ENCODE results near the gene AP4M1.
A peak's percentile ranks its signal among the peaks of the same experiment; 100 is the strongest.

AP4M1 gene

GRCh38 chr7:100101016-100101862 is at the start of gene AP4M1, which contains the start of gene MCM7:
TSS of gene AP4M1 (plus strand) at chr7:100101643. CDS start at chr7:100101715, 72 bp downstream.
TSS of gene MCM7 (minus strand) at chr7:100101397. CDS start at chr7:100101294, 103 bp downstream.
- peak; percentile 96 for DNase-seq

- peak; percentile 52 for DNase-seq
Measured at GRCh38 chr7:100053215-100053614, 48.2 kb upstream of the AP4M1 start.

DNA sequence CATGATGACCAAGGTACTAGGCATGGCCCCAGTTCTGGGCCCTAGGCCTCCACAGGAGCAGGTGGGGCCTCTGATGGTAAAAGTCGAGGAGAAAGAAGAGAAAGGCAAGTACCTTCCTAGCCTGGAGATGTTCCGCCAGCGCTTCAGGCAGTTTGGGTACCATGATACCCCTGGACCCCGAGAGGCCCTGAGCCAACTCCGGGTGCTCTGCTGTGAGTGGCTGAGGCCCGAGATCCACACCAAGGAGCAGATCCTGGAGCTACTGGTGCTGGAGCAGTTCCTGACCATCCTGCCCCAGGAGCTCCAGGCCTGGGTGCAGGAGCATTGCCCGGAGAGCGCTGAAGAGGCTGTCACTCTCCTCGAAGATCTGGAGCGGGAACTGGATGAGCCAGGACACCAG is 44.4 kb upstream of the AP4M1 start:
- no peak for DNase-seq

GRCh38 chr7:100059251-100059739 is 42.1 kb upstream of the AP4M1 start:
- no peak for DNase-seq

DNA sequence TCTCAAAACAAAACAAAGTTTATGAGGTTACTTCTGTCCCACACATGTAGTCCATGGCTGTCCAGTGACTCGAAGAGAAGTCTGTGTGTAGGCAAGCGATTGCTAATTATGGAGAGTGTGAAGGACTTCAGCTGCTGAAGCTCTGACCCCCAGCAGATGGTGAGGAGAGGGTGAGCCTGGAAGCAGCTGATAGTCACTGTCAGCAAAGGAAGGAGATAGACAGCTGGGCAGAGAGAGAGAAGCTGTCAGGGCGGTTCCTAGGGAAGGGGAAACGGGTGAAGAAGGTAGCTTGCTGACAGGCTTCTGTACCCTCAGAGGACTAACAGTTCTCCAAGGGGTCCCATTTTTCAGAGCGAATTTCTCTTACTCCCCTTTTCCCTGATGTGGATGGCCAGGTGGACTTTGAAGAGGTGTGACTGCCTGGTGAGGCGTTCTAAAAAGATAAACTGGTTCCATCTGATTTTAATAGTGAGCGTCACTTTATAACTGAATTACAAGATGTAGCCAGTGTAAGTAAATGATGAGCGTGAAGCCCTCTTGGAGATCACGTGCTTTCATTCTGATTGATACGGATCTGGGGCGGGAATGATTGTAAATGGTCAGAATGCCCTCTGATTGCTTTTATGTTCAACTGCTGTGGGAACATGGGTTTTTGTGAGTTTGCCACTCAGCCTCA is 39.8 kb upstream of the AP4M1 start:
- DNase-seq = no peak

DNA sequence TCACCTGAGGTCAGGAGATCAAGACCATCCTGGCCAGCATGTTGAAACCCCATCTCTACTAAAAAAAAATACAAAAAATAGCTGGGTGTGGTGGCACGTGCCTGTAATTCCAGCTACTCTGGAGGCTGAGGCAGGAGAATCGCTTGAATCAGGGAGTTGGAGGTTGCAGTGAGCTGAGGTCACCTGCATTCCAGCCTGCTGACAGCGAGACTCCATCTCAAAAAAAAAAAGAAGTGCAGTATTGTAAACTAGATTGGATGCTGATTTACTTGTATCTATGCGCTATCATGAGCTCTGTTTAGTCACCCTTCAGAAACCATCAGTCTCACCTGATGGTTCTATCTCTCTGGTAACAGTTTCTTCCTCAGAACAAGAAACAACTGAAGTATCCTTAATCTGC is 38.1 kb upstream of the AP4M1 start:
- no peak for DNase-seq

- DNase-seq = no peak
Measured at GRCh38 chr7:100064162-100064561, 37.3 kb upstream of the AP4M1 start.

GRCh38 chr7:100065452-100066186 is 35.8 kb upstream of the AP4M1 start:
- no peak for DNase-seq

GRCh38 chr7:100066953-100067352 is 34.5 kb upstream of the AP4M1 start:
- no peak for DNase-seq

GRCh38 chr7:100069991-100070390 is 31.5 kb upstream of the AP4M1 start:
- no peak for DNase-seq

DNA sequence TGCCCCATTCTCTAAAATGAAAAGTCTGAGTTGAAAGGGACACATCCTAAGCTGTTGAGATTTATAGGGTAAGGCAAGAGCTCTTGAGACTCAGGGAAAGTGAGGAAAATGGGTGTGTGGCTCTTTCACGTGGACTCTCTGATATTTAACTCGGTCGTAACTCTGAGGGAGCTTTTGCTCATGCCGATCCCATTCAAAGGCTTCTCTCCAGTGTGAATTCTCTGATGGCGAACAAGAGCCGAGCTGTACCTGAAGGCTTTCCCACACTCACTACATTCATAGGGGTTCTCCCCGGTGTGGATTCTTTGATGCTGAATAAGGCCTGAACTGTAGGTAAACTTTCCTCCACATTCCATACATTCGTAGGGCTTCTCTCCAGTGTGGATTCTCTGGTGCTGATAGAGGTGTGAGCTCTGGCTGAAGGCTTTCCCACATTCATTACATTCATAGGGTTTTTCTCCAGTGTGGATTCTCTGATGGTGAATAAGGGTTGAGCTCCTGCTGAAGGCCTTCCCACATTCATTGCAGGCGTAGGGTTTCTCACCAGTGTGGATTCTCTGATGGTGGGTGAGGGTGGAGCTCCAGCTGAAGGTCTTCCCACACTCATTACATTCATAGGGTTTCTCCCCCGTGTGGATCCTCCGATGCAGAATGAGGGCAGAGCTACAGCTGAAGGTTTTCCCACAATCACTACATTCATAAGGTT is 30.3 kb upstream of the AP4M1 start:
- DNase-seq = no peak

DNA sequence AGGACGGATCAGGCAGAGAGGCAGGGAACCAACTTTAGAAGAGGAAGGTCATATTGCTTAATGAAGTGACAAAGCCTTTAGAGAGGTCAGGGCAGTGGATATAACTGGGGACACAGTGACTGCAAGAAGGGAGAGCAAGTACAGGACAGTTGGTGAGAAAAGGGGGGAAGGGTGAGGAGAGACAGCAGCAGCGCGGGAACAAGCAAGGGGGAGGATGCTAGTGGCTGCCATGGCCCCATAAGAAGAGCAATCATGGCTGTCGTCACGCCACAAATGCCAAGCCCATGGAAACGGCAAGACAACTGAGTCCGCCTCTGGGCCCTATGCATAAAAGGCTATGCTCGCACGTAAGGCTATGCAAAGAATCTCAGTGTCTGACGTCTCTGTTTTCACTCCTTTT is 29.0 kb upstream of the AP4M1 start:
- DNase-seq = no peak

GRCh38 chr7:100074841-100075240 is 26.6 kb upstream of the AP4M1 start:
- DNase-seq = no peak

GRCh38 chr7:100075418-100075817 is 26.0 kb upstream of the AP4M1 start:
- DNase-seq = no peak

- no peak for DNase-seq
Measured at GRCh38 chr7:100077205-100077604, 24.2 kb upstream of the AP4M1 start.

DNA sequence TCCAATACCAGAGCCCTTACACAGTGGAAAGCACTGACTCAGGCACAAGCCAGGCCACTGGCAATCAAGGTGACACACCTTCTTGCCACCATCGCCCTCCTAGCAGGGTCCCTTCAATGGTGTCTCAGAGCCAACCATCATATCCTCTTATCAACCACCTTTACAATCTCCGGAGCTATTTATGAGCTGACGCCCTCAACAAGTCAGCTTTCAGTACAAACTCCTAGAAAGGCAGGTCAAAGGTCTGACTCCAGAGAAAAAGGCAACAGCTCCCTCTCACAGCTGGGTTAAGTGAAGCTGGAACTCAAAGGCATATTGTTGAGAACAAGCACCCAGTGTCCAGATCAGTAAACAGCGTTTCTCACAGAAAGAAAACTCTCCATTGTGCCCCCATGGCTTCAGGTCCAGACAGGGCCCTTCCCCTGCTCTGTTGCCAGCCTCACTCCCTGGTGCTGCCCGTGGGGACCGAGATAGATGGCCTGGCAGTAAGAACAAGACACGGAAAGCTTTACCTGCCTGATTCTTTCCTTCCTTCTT is 22.4 kb upstream of the AP4M1 start:
- DNase-seq = no peak

GRCh38 chr7:100080907-100081534 is 20.4 kb upstream of the AP4M1 start:
- DNase-seq = no peak

DNA sequence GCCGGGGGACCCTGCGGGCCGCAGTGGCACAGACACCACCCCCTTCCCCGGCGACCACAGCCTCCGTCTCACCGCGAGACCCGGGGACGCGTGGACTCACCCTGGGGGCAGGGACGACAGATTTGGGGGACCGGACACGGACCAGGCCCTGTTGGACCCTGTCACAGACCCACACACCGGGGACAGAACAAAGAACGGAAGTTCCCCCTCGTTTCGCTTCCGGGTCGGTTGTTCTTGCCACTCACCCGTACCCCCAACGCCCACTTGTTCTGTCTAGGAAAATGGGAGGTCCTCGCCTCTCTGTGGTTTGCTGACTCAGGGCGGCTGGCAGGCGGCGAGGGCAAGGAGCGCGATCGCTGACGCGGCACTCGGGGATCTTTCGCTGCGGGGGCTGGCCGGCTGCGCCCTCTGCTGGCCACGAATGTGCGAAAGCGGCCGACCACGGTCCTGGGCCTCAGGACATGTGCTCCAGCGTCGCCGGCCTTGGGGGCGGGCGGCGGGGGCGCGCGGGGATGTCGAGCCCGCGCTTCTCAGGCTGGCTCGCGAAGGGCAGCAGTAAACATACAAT is 19.8 kb upstream of the AP4M1 start, which contains the start of gene ZNF3:
TSS of gene ZNF3 (minus strand) at position 189 of the 568 bp plus-strand sequence. CDS start 4,366 bp downstream, outside the sequence.
- peak; percentile 99 for DNase-seq

DNA sequence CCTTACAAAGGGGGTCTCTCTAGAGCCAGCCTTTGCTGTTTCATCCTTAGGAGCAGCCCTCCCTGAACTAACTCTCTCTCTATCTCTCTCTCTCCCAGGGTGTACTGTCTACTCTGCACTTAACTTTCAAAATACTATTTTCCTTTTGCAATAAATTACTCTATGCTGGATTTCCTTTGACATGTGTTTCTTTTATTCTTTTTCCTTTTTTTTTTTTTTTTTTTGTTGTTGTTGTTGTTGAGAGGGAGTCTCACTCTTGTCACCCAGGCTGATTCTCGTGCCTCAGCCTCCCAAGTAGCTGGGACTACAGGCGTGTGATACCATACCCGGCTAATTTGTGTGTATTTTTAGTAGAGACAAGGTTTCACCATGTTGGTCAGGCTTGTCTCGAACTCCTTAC is 18.5 kb upstream of the AP4M1 start:
- no peak for DNase-seq

- no peak for DNase-seq
Measured at GRCh38 chr7:100085515-100085914, 15.9 kb upstream of the AP4M1 start.

- no peak for DNase-seq
Measured at GRCh38 chr7:100087055-100087750, 14.2 kb upstream of the AP4M1 start.
